ENCODE data around the gene UFSP1. TPM values are rescaled to one million over a fixed set of nuclear protein-coding genes. Genes with fewer than 3 reads are reported as not detected.

The UFSP1 gene
- total and polyA plus RNA-seq, 10 of the 15 experiments (the other 5 are each of a cell fraction or from before 2014, with no cell fraction given): 0.14 to 10.6 (median 2.8) TPM

GRCh38 chr7:100866729-100867039 lies 22.8 kb downstream of the UFSP1 start:
- Histone ChIP-seq H4K20me1 (ENCODE audit: control insufficient read depth, insufficient read depth) (no peaks in the 10 kb centered on the region), H3K4me2 (ENCODE audit: control insufficient read depth, insufficient read depth) (peak overlapping the region; percentile 72), H3K79me2 (ENCODE audit: control insufficient read depth, insufficient read depth, low read length) (peaks cover 22% of the 10 kb centered on the region), H2AFZ (ENCODE audit: control insufficient read depth, low read depth, low read length) (peak overlapping the region; percentile 35; the same call in 1 of the 2 replicates), H3K36me3 (ENCODE audit: control insufficient read depth in 2 of 2, insufficient read depth in 2 of 2, low read length in 1 of 2) (peaks cover 0 to 2% of the 10 kb centered on the region in 2 experiments; a peak in 3 of 4 replicates), H3K27ac (ENCODE audit: control insufficient read depth, insufficient read depth) (peak overlapping the region; percentile 92), H3K4me1 (ENCODE audit: control insufficient read depth, insufficient read depth, low read length) (peaks cover 4% of the 10 kb centered on the region), H3K9ac (ENCODE audit: control insufficient read depth, insufficient read depth, low read length) (peak overlapping the region; percentile 95), H3K9me3 (replicated peaks; ENCODE audit: control insufficient read depth, insufficient read depth, low read length) (no peaks in the 10 kb centered on the region), H3K27me3 (replicated peaks in 1 of 2; ENCODE audit: control insufficient read depth in 2 of 2, insufficient read depth in 2 of 2, low read length in 1 of 2) (no peaks in the 10 kb centered on the region), H3K4me3 (peak overlapping the region; percentile 94; the same call in 1 of the 2 replicates)
- RAD21 ChIA-PET (ENCODE audit: unreplicated experiment): interaction anchor here (0.9 to 1.3 kb wide), 2 partner anchors 10 to 23 kb away, joined by 3 read pairs; partner anchors contain the start of gene UFSP1
- no peak for DNase-seq (ENCODE audit: low read depth, low spot score)
- ATAC-seq: no peak
- intact Hi-C loops (cut with micrococcal nuclease; ENCODE audit: unreplicated experiment) (no loop called here), in situ Hi-C loops (cut with MboI) (no loop called here)
- POLR2A ChIA-PET: interaction anchor here (0.7 to 0.8 kb wide), 3 partner anchors 23 to 260 kb away, joined by 3 to 4 read pairs (median 3); partner anchors contain the start of genes MOSPD3, SERPINE1 and UFSP1
- SMC1A ChIA-PET (ENCODE audit: uncharacterized antibody, unreplicated experiment): interaction anchor here (1.0 kb wide), 1 partner anchor 8 kb away, joined by 3 read pairs; the partner anchor contains the start of gene SRRT
- peak; percentile 20; the same call in 1 of the 2 replicates for TF ChIP-seq POLR2A (IDR thresholded peaks at IDR 0.05; ENCODE audit: low read depth, low read length)
- TF ChIP-seq E2F4 (IDR thresholded peaks at IDR 0.05; ENCODE audit: low read depth, low read length): no peak
- FAIRE-seq: no peak
- 33% methylated on average over 5 of the region's 5 CpGs for whole genome bisulfite sequencing (ENCODE audit: insufficient coverage, insufficient replicate concordance, low lambda C conversion rate, missing lambda C conversion rate)
- CTCF ChIA-PET: interaction anchor here (1.1 to 1.3 kb wide), 2 partner anchors 14 to 66 kb away, joined by 3 read pairs; partner anchors contain the start of gene SLC12A9
- no TSS peak for BruUV-seq (replicated peaks)

GRCh38 chr7:100865938-100866728 lies 23.4 kb downstream of the UFSP1 start:
- ChIA-PET SMC1A (ENCODE audit: uncharacterized antibody, unreplicated experiment) (interaction anchor here (1.0 kb wide), 1 partner anchor 9 kb away, joined by 3 read pairs; the partner anchor contains the start of gene SRRT), CTCF (interaction anchor here (1.1 kb wide), 1 partner anchor 14 kb away, joined by 3 read pairs; the partner anchor contains the start of gene SLC12A9), RAD21 (ENCODE audit: unreplicated experiment) (interaction anchor here (0.9 kb wide), 1 partner anchor 24 kb away, joined by 3 read pairs; the partner anchor contains the start of gene UFSP1), POLR2A (no interaction called here)
- peak overlapping the region; percentile 92 for H3K27ac ChIP-seq (ENCODE audit: control insufficient read depth, insufficient read depth)
- H4K20me1 ChIP-seq (ENCODE audit: control insufficient read depth, insufficient read depth): no peaks in the 10 kb centered on the region
- ATAC-seq: no peak
- WGBS (ENCODE audit: insufficient coverage, insufficient replicate concordance, low lambda C conversion rate, missing lambda C conversion rate): 52% methylated on average over 31 of the region's 46 CpGs
- peaks cover 22% of the 10 kb centered on the region for H3K79me2 ChIP-seq (ENCODE audit: control insufficient read depth, insufficient read depth, low read length)
- H3K27me3 ChIP-seq (replicated peaks in 1 of 2; ENCODE audit: control insufficient read depth in 2 of 2, insufficient read depth in 2 of 2, low read length in 1 of 2): no peaks in the 10 kb centered on the region
- DNase-seq (ENCODE audit: low read depth, low spot score): no peak
- H3K4me2 ChIP-seq (ENCODE audit: control insufficient read depth, insufficient read depth): peak overlapping the region; percentile 72
- peak overlapping the region; percentile 95 for H3K9ac ChIP-seq (ENCODE audit: control insufficient read depth, insufficient read depth, low read length)
- intact Hi-C loops (cut with micrococcal nuclease; ENCODE audit: unreplicated experiment) (no loop called here), in situ Hi-C loops (cut with MboI) (no loop called here)
- H2AFZ ChIP-seq (ENCODE audit: control insufficient read depth, low read depth, low read length): no peak overlapping the region; the same call in 1 of the 2 replicates
- H3K4me1 ChIP-seq (ENCODE audit: control insufficient read depth, insufficient read depth, low read length): peaks cover 4% of the 10 kb centered on the region
- BruUV-seq (replicated peaks): no TSS peak
- no peaks in the 10 kb centered on the region for H3K9me3 ChIP-seq (replicated peaks; ENCODE audit: control insufficient read depth, insufficient read depth, low read length)
- peaks cover 0 to 6% of the 10 kb centered on the region in 2 experiments; a peak in 3 of 4 replicates for H3K36me3 ChIP-seq (ENCODE audit: control insufficient read depth in 2 of 2, insufficient read depth in 2 of 2, low read length in 1 of 2)
- TF ChIP-seq ESRRA (IDR thresholded peaks at IDR 0.05; ENCODE audit: low read length) (no peak), HDAC2 (IDR thresholded peaks at IDR 0.05) (no peak)
- FAIRE-seq: no peak
- no peak overlapping the region for H3K4me3 ChIP-seq
